Measurements from ENCODE around the gene CCDC89.

- no peak for TF ChIP-seq CUX1 (IDR thresholded peaks at IDR 0.05; ENCODE audit: insufficient replicate concordance, low read depth, low read length)
- TF ChIP-seq, protein P1, sequence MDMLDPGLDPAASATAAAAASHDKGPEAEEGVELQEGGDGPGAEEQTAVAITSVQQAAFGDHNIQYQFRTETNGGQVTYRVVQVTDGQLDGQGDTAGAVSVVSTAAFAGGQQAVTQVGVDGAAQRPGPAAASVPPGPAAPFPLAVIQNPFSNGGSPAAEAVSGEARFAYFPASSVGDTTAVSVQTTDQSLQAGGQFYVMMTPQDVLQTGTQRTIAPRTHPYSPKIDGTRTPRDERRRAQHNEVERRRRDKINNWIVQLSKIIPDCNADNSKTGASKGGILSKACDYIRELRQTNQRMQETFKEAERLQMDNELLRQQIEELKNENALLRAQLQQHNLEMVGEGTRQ (IDR thresholded peaks at IDR 0.05; ENCODE audit: borderline replicate concordance, low read depth, low read length): no peak
- TF ChIP-seq STAT1 (conservative IDR thresholded peaks at IDR 0.05): no peak
- no peak for TF ChIP-seq IRF3 (IDR thresholded peaks at IDR 0.05)
- no peak for TF ChIP-seq ZSCAN29 (IDR thresholded peaks at IDR 0.05)
- no peak for TF ChIP-seq CTCF (IDR thresholded peaks at IDR 0.05 in 2 of 3, conservative IDR thresholded peaks at IDR 0.05 in 1 of 3; ENCODE audit: control insufficient read depth in 2 of 3, extremely low read depth in 1 of 3, insufficient read depth in 1 of 3, low read depth in 3 of 3, low read length in 3 of 3)
- TF ChIP-seq ETV6 (conservative IDR thresholded peaks at IDR 0.05 in 1 of 2, IDR thresholded peaks at IDR 0.05 in 1 of 2; ENCODE audit: borderline replicate concordance in 1 of 2, low read depth in 1 of 2): no peak
- TF ChIP-seq GATAD2B (conservative IDR thresholded peaks at IDR 0.05; ENCODE audit: low read depth): no peak
- TF ChIP-seq, protein P2, sequence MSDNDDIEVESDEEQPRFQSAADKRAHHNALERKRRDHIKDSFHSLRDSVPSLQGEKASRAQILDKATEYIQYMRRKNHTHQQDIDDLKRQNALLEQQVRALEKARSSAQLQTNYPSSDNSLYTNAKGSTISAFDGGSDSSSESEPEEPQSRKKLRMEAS (IDR thresholded peaks at IDR 0.05; ENCODE audit: low read depth, low read length): no peak
- TF ChIP-seq GABPA (IDR thresholded peaks at IDR 0.05; ENCODE audit: low read depth): no peak
Measured at GRCh38 chr11:85652786-85653447, 33.1 kb downstream of the CCDC89 start.

All from GM12878 (cell line).